Muscle layer of colon (tissue), 2 donors: ENCODE data around the gene MRPS14.

Experiments used
- H3K27ac ChIP-seq: one replicate; pipeline ENCODE4 v1.7.0; 2013; ENCODE audit warnings: low read depth, mild to moderate bottlenecking, low read length, moderate library complexity
- H3K27me3 ChIP-seq, 2 donors: one replicate each; pipeline ENCODE4 v1.7.0; 2013; ENCODE audit warnings: low read length in 2 of 2, mild to moderate bottlenecking in 2 of 2; ENCODE audit not compliant: insufficient read depth in 2 of 2, control insufficient read depth in 1 of 2
- H3K36me3 ChIP-seq: one replicate; pipeline ENCODE4 v1.7.0; 2013; ENCODE audit warnings: mild to moderate bottlenecking, low read length; ENCODE audit not compliant: insufficient read depth
- H3K4me1 ChIP-seq: one replicate; pipeline ENCODE4 v1.7.0; 2013; ENCODE audit warnings: mild to moderate bottlenecking, low read length; ENCODE audit not compliant: insufficient read depth
- H3K4me3 ChIP-seq, 2 donors: one replicate each; pipeline ENCODE4 v1.7.0; 2013; ENCODE audit warnings: low read length in 2 of 2, low read depth in 1 of 2, mild to moderate bottlenecking in 1 of 2, moderate library complexity in 1 of 2
- H3K9ac ChIP-seq: one replicate; pipeline ENCODE4 v1.7.0; 2013; ENCODE audit warnings: low read length
- H3K9me3 ChIP-seq: one replicate; pipeline ENCODE4 v1.7.0; 2013; ENCODE audit warnings: mild to moderate bottlenecking, low read length
- donor health status: abdominal sarcoma.
- donor health status: Adenocarcinoma of cecum.

MRPS14 gene

GRCh38 chr1:175023043-175023921 lies at the start of gene MRPS14:
MRPS14 (minus strand) TSS chr1:175023425; CDS start chr1:175023408, 17 bp downstream.
- peak within 1 kb of the TSS; percentile 92 for H3K27ac ChIP-seq
- H3K36me3 ChIP-seq: peaks cover 2% of the 10 kb centered on the region
- peak within 1 kb of the TSS; percentile 99 to 100 for H3K4me3 ChIP-seq
- no peaks in the 10 kb centered on the region for H3K27me3 ChIP-seq
- H3K9ac ChIP-seq: peak within 1 kb of the TSS; percentile 93
- no peaks in the 10 kb centered on the region for H3K9me3 ChIP-seq
- H3K4me1 ChIP-seq: peaks cover 4% of the 10 kb centered on the region

GRCh38 chr1:175072099-175072951 lies 49.1 kb upstream of the MRPS14 start:
- Histone ChIP-seq H3K4me1 (peaks cover 14% of the 10 kb centered on the region), H3K9ac (no peak overlapping the region), H3K9me3 (no peaks in the 10 kb centered on the region), H3K27me3 (no peaks in the 10 kb centered on the region), H3K36me3 (no peaks in the 10 kb centered on the region), H3K4me3 (peak overlapping the region; percentile 18 to 29), H3K27ac (peak overlapping the region; percentile 32)

GRCh38 chr1:175071276-175071943 lies 48.2 kb upstream of the MRPS14 start:
- peak overlapping the region in 1 of 2 donors; percentile 18 for H3K4me3 ChIP-seq
- H3K36me3 ChIP-seq: no peaks in the 10 kb centered on the region
- H3K4me1 ChIP-seq: peaks cover 14% of the 10 kb centered on the region
- H3K27me3 ChIP-seq: no peaks in the 10 kb centered on the region
- H3K9me3 ChIP-seq: no peaks in the 10 kb centered on the region
- no peak overlapping the region for H3K27ac ChIP-seq
- H3K9ac ChIP-seq: no peak overlapping the region

GRCh38 chr1:175070818-175071217 lies 47.6 kb upstream of the MRPS14 start:
- Histone ChIP-seq H3K9ac (no peak overlapping the region), H3K9me3 (no peaks in the 10 kb centered on the region), H3K36me3 (no peaks in the 10 kb centered on the region), H3K27me3 (no peaks in the 10 kb centered on the region), H3K27ac (no peak overlapping the region), H3K4me3 (no peak overlapping the region), H3K4me1 (peaks cover 14% of the 10 kb centered on the region)

- no peak within 1 kb of the TSS for H3K9ac ChIP-seq
- no peaks in the 10 kb centered on the region for H3K36me3 ChIP-seq
- H3K4me3 ChIP-seq: no peak within 1 kb of the TSS
- no peak within 1 kb of the TSS for H3K27ac ChIP-seq
- no peaks in the 10 kb centered on the region for H3K9me3 ChIP-seq
- no peaks in the 10 kb centered on the region for H3K27me3 ChIP-seq
- peaks cover 13% of the 10 kb centered on the region for H3K4me1 ChIP-seq
Measured at GRCh38 chr1:175067362-175068106, 44.3 kb upstream of the MRPS14 start, which contains the start of gene TNN. TNN (plus strand) TSS chr1:175067833; CDS start chr1:175077419, 9,586 bp downstream.

GRCh38 chr1:175062858-175063257 lies 39.6 kb upstream of the MRPS14 start:
- H3K36me3 ChIP-seq: no peaks in the 10 kb centered on the region
- no peak overlapping the region for H3K4me3 ChIP-seq
- no peak overlapping the region for H3K9ac ChIP-seq
- H3K27me3 ChIP-seq: no peaks in the 10 kb centered on the region
- no peaks in the 10 kb centered on the region for H3K9me3 ChIP-seq
- no peak overlapping the region for H3K27ac ChIP-seq
- no peaks in the 10 kb centered on the region for H3K4me1 ChIP-seq

- H3K4me3 ChIP-seq: no peak overlapping the region
- H3K27ac ChIP-seq: no peak overlapping the region
- H3K4me1 ChIP-seq: no peaks in the 10 kb centered on the region
- H3K9ac ChIP-seq: no peak overlapping the region
- H3K36me3 ChIP-seq: no peaks in the 10 kb centered on the region
- no peaks in the 10 kb centered on the region for H3K9me3 ChIP-seq
- no peaks in the 10 kb centered on the region for H3K27me3 ChIP-seq
Measured at GRCh38 chr1:175062339-175062738, 39.1 kb upstream of the MRPS14 start.

GRCh38 chr1:175054736-175055135 lies 31.5 kb upstream of the MRPS14 start:
- H3K36me3 ChIP-seq: no peaks in the 10 kb centered on the region
- H3K4me3 ChIP-seq: no peak overlapping the region
- no peak overlapping the region for H3K9ac ChIP-seq
- H3K4me1 ChIP-seq: no peaks in the 10 kb centered on the region
- H3K27me3 ChIP-seq: no peaks in the 10 kb centered on the region
- H3K27ac ChIP-seq: no peak overlapping the region
- no peaks in the 10 kb centered on the region for H3K9me3 ChIP-seq

GRCh38 chr1:175050992-175051391 lies 27.8 kb upstream of the MRPS14 start:
- no peak overlapping the region for H3K4me3 ChIP-seq
- no peaks in the 10 kb centered on the region for H3K36me3 ChIP-seq
- no peaks in the 10 kb centered on the region for H3K4me1 ChIP-seq
- no peak overlapping the region for H3K9ac ChIP-seq
- H3K9me3 ChIP-seq: no peaks in the 10 kb centered on the region
- H3K27me3 ChIP-seq: no peaks in the 10 kb centered on the region
- no peak overlapping the region for H3K27ac ChIP-seq

- Histone ChIP-seq H3K9me3 (no peaks in the 10 kb centered on the region), H3K27ac (no peak overlapping the region), H3K4me1 (no peaks in the 10 kb centered on the region), H3K36me3 (no peaks in the 10 kb centered on the region), H3K9ac (no peak overlapping the region), H3K4me3 (no peak overlapping the region), H3K27me3 (no peaks in the 10 kb centered on the region)
Measured at GRCh38 chr1:175045519-175045918, 22.3 kb upstream of the MRPS14 start.
